ENCODE measurements around the gene EBF3.

EBF3 gene

DNA sequence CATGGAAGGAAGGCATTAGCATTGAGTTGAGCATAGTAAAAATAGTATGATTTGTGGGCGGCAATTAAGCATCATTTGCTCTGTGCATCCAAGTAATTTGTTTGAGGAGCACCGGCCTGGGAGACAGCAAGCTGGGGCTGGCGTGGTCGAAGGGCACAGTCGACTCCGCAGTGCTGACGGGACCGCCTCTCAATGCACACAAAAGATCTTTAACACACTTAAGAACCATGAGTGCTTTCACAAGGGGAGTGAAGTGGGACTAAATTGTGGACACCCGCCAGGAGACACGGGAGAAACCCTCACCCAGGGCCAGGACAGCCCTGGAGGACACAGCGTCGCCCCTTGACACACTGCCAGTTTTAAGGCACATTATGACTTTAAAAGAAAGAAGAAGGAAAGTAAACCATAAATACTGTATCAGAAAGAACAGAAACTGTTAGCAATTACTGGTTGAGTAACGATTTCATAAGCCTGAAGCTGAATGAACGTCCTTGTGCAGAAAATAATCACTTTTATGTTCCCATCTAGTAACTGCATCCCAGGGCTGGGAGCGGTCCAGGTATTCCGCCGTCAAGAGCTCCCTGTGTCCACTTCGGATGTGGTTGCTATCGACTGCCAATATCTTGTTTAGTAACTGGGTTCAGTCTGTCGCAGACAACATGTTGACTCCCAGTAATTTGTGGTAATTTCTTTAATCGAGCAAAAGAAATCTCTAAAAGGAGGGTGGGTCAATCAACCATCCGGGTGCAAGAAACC lies 102.1 kb downstream of the EBF3 start:
- no peak for TF ChIP-seq CTCF (conservative IDR thresholded peaks at IDR 0.05; ENCODE audit: low read depth, low read length)
- Histone ChIP-seq H2AFZ (ENCODE audit: low read depth) (no peak overlapping the region), H3K9ac (no peak overlapping the region), H4K20me1 (ENCODE audit: insufficient read depth) (no peaks in the 10 kb centered on the region), H3K27me3 (ENCODE audit: insufficient read depth, low read depth) (no peaks in the 10 kb centered on the region), H3K79me2 (ENCODE audit: insufficient read depth, low read depth) (no peaks in the 10 kb centered on the region), H3K4me2 (no peak overlapping the region), H3K36me3 (ENCODE audit: insufficient read depth) (no peaks in the 10 kb centered on the region), H3K4me3 (IDR thresholded peaks at IDR 0.05; ENCODE audit: insufficient read depth, low read depth, low read length) (no peak overlapping the region), H3K4me1 (ENCODE audit: low read depth, poor library complexity, severe bottlenecking) (no peaks in the 10 kb centered on the region), H3K27ac (no peak overlapping the region)

DNA sequence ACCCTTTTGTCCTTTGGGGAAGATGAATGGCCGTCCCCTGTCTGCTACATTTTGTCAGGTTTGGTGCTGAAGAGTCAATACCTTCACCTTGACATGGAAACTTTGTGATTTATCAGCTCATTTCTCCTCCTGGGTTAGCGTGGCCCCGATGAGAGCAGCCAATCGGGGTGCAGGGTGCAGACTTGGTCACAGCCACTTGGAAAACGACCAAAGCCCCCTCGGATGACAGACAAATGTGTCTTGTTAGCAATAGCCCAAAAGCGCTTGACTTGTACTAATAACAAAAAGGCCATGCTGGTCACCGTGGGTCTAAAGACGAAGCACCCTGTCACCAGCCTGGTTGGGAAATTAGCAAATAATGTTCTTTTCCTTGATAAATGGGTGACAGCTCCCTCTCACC lies 103.7 kb downstream of the EBF3 start:
- H3K4me2 ChIP-seq = no peak overlapping the region
- no peaks in the 10 kb centered on the region for H4K20me1 ChIP-seq (ENCODE audit: insufficient read depth)
- H3K9ac ChIP-seq = no peak overlapping the region
- no peaks in the 10 kb centered on the region for H3K4me1 ChIP-seq (ENCODE audit: low read depth, poor library complexity, severe bottlenecking)
- no peaks in the 10 kb centered on the region for H3K36me3 ChIP-seq (ENCODE audit: insufficient read depth)
- H2AFZ ChIP-seq (ENCODE audit: low read depth) = no peak overlapping the region
- H3K27me3 ChIP-seq (ENCODE audit: insufficient read depth, low read depth) = no peaks in the 10 kb centered on the region
- H3K4me3 ChIP-seq (IDR thresholded peaks at IDR 0.05; ENCODE audit: insufficient read depth, low read depth, low read length) = no peak overlapping the region
- TF ChIP-seq CTCF (conservative IDR thresholded peaks at IDR 0.05; ENCODE audit: low read depth, low read length) = no peak
- H3K79me2 ChIP-seq (ENCODE audit: insufficient read depth, low read depth) = no peaks in the 10 kb centered on the region
- H3K27ac ChIP-seq = no peak overlapping the region

DNA sequence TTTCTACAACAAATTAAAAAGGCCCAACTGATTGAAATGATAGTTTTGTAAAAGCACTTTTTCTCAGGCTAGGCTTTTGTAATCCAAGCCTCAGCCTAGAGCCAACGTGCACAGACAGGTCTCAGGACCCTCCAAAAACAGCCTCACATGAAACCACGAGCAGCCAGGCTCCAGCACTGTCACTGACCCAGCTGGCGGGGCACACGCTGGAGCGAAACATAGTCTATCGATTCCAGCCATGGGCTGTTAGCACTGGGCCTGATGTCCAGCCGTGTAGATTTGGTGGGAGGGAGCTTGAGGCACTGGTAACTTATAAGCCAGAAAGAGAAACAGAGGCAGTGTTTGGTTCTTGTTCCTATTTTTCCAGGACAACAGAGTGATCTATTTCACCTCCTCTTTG lies 104.5 kb downstream of the EBF3 start:
- Histone ChIP-seq H3K4me1 (ENCODE audit: low read depth, poor library complexity, severe bottlenecking) (no peaks in the 10 kb centered on the region), H3K4me2 (no peak overlapping the region), H4K20me1 (ENCODE audit: insufficient read depth) (no peaks in the 10 kb centered on the region), H3K4me3 (IDR thresholded peaks at IDR 0.05; ENCODE audit: insufficient read depth, low read depth, low read length) (no peak overlapping the region), H3K27me3 (ENCODE audit: insufficient read depth, low read depth) (no peaks in the 10 kb centered on the region), H3K27ac (no peak overlapping the region), H3K9ac (no peak overlapping the region), H2AFZ (ENCODE audit: low read depth) (no peak overlapping the region), H3K79me2 (ENCODE audit: insufficient read depth, low read depth) (no peaks in the 10 kb centered on the region), H3K36me3 (ENCODE audit: insufficient read depth) (no peaks in the 10 kb centered on the region)
- no peak for TF ChIP-seq CTCF (conservative IDR thresholded peaks at IDR 0.05; ENCODE audit: low read depth, low read length)

GRCh38 chr10:129857242-129857960 lies 106.7 kb downstream of the EBF3 start:
- no peak for TF ChIP-seq CTCF (conservative IDR thresholded peaks at IDR 0.05; ENCODE audit: low read depth, low read length)
- H3K4me2 ChIP-seq = no peak overlapping the region
- no peak overlapping the region for H2AFZ ChIP-seq (ENCODE audit: low read depth)
- H3K27ac ChIP-seq = no peak overlapping the region
- no peaks in the 10 kb centered on the region for H4K20me1 ChIP-seq (ENCODE audit: insufficient read depth)
- no peaks in the 10 kb centered on the region for H3K27me3 ChIP-seq (ENCODE audit: insufficient read depth, low read depth)
- H3K4me3 ChIP-seq (IDR thresholded peaks at IDR 0.05; ENCODE audit: insufficient read depth, low read depth, low read length) = no peak overlapping the region
- no peaks in the 10 kb centered on the region for H3K79me2 ChIP-seq (ENCODE audit: insufficient read depth, low read depth)
- H3K36me3 ChIP-seq (ENCODE audit: insufficient read depth) = no peaks in the 10 kb centered on the region
- H3K4me1 ChIP-seq (ENCODE audit: low read depth, poor library complexity, severe bottlenecking) = no peaks in the 10 kb centered on the region
- no peak overlapping the region for H3K9ac ChIP-seq

Measured in KMS-11 (cell line).